ENCODE results near the gene APOL1. TPM values are rescaled to one million over a fixed set of nuclear protein-coding genes. Genes with fewer than 3 reads are reported as not detected.
"Not testable (repeated sequence)": the region's sequence is repeated elsewhere in the genome, so short reads cannot be mapped to it uniquely, and the experiment has no call there.

APOL1 gene
- total RNA-seq, 1 donor from 2014 or later: 4.7 TPM

GRCh38 chr22:36289406-36289870, 36.5 kb downstream of the APOL1 start:
- Histone ChIP-seq H3K36me3 (ENCODE audit: control insufficient read depth in 3 of 3, insufficient read depth in 3 of 3, low read length in 3 of 3) (peaks cover 75 to 80% (median 78%) of the 10 kb centered on the region in 3 donors), H3K9me3 (ENCODE audit: control insufficient read depth in 3 of 3, low read length in 3 of 3) (no peaks in the 10 kb centered on the region), H3K9ac (ENCODE audit: low read depth in 1 of 3, low read length in 3 of 3) (no peak overlapping the region), H3K4me3 (ENCODE audit: low read length in 3 of 3) (no peak overlapping the region), H3K4me1 (ENCODE audit: control insufficient read depth in 3 of 3, insufficient read depth in 3 of 3, low read length in 3 of 3) (peaks cover 12 to 18% (median 12%) of the 10 kb centered on the region in 3 donors), H3K27ac (ENCODE audit: low read depth, low read length) (no peak overlapping the region), H3K27me3 (ENCODE audit: control insufficient read depth in 3 of 3, insufficient read depth in 3 of 3, low read length in 3 of 3) (no peaks in the 10 kb centered on the region)

GRCh38 chr22:36289948-36290371, 37.0 kb downstream of the APOL1 start:
- H3K27ac ChIP-seq (ENCODE audit: low read depth, low read length); H3K4me3 ChIP-seq (ENCODE audit: low read length in 3 of 3); H3K9me3 ChIP-seq (ENCODE audit: control insufficient read depth in 3 of 3, low read length in 3 of 3); H3K27me3 ChIP-seq (ENCODE audit: control insufficient read depth in 3 of 3, insufficient read depth in 3 of 3, low read length in 3 of 3); H3K9ac ChIP-seq (ENCODE audit: low read depth in 1 of 3, low read length in 3 of 3): not testable (repeated sequence)
- peaks cover 12 to 18% (median 12%) of the 10 kb centered on the region in 3 donors for H3K4me1 ChIP-seq (ENCODE audit: control insufficient read depth in 3 of 3, insufficient read depth in 3 of 3, low read length in 3 of 3)
- H3K36me3 ChIP-seq (ENCODE audit: control insufficient read depth in 3 of 3, insufficient read depth in 3 of 3, low read length in 3 of 3): peaks cover 75 to 80% (median 78%) of the 10 kb centered on the region in 3 donors

GRCh38 chr22:36290391-36291075, 37.6 kb downstream of the APOL1 start:
- not testable (repeated sequence) for H3K27ac ChIP-seq (ENCODE audit: low read depth, low read length); H3K9me3 ChIP-seq (ENCODE audit: control insufficient read depth in 3 of 3, low read length in 3 of 3); H3K9ac ChIP-seq (ENCODE audit: low read depth in 1 of 3, low read length in 3 of 3); H3K27me3 ChIP-seq (ENCODE audit: control insufficient read depth in 3 of 3, insufficient read depth in 3 of 3, low read length in 3 of 3); H3K4me3 ChIP-seq (ENCODE audit: low read length in 3 of 3)
- H3K4me1 ChIP-seq (ENCODE audit: control insufficient read depth in 3 of 3, insufficient read depth in 3 of 3, low read length in 3 of 3): peaks cover 12 to 13% (median 12%) of the 10 kb centered on the region in 3 donors
- peaks cover 75 to 80% (median 78%) of the 10 kb centered on the region in 3 donors for H3K36me3 ChIP-seq (ENCODE audit: control insufficient read depth in 3 of 3, insufficient read depth in 3 of 3, low read length in 3 of 3)

GRCh38 chr22:36291831-36292740, 39.2 kb downstream of the APOL1 start:
- H3K4me1 ChIP-seq (ENCODE audit: control insufficient read depth in 3 of 3, insufficient read depth in 3 of 3, low read length in 3 of 3): peaks cover 0 to 3% (median 0%) of the 10 kb centered on the region in 3 donors
- no peak overlapping the region for H3K9ac ChIP-seq (ENCODE audit: low read depth in 1 of 3, low read length in 3 of 3)
- no peaks in the 10 kb centered on the region for H3K9me3 ChIP-seq (ENCODE audit: control insufficient read depth in 3 of 3, low read length in 3 of 3)
- H3K36me3 ChIP-seq (ENCODE audit: control insufficient read depth in 3 of 3, insufficient read depth in 3 of 3, low read length in 3 of 3): peaks cover 78 to 82% (median 78%) of the 10 kb centered on the region in 3 donors
- no peak overlapping the region for H3K4me3 ChIP-seq (ENCODE audit: low read length in 3 of 3)
- no peak overlapping the region for H3K27ac ChIP-seq (ENCODE audit: low read depth, low read length)
- no peaks in the 10 kb centered on the region for H3K27me3 ChIP-seq (ENCODE audit: control insufficient read depth in 3 of 3, insufficient read depth in 3 of 3, low read length in 3 of 3)

GRCh38 chr22:36292823-36293530, 40.0 kb downstream of the APOL1 start:
- H3K4me3 ChIP-seq (ENCODE audit: low read length in 3 of 3): no peak overlapping the region
- no peaks in the 10 kb centered on the region for H3K27me3 ChIP-seq (ENCODE audit: control insufficient read depth in 3 of 3, insufficient read depth in 3 of 3, low read length in 3 of 3)
- peaks cover 0 to 3% (median 0%) of the 10 kb centered on the region in 3 donors for H3K4me1 ChIP-seq (ENCODE audit: control insufficient read depth in 3 of 3, insufficient read depth in 3 of 3, low read length in 3 of 3)
- no peak overlapping the region for H3K27ac ChIP-seq (ENCODE audit: low read depth, low read length)
- H3K9me3 ChIP-seq (ENCODE audit: control insufficient read depth in 3 of 3, low read length in 3 of 3): no peaks in the 10 kb centered on the region
- no peak overlapping the region for H3K9ac ChIP-seq (ENCODE audit: low read depth in 1 of 3, low read length in 3 of 3)
- H3K36me3 ChIP-seq (ENCODE audit: control insufficient read depth in 3 of 3, insufficient read depth in 3 of 3, low read length in 3 of 3): peaks cover 82 to 85% (median 83%) of the 10 kb centered on the region in 3 donors

- Histone ChIP-seq H3K27ac (ENCODE audit: low read depth, low read length) (no peak overlapping the region), H3K27me3 (ENCODE audit: control insufficient read depth in 3 of 3, insufficient read depth in 3 of 3, low read length in 3 of 3) (no peaks in the 10 kb centered on the region), H3K36me3 (ENCODE audit: control insufficient read depth in 3 of 3, insufficient read depth in 3 of 3, low read length in 3 of 3) (peaks cover 82 to 85% (median 83%) of the 10 kb centered on the region in 3 donors), H3K4me3 (ENCODE audit: low read length in 3 of 3) (no peak overlapping the region), H3K9me3 (ENCODE audit: control insufficient read depth in 3 of 3, low read length in 3 of 3) (no peaks in the 10 kb centered on the region), H3K9ac (ENCODE audit: low read depth in 1 of 3, low read length in 3 of 3) (no peak overlapping the region), H3K4me1 (ENCODE audit: control insufficient read depth in 3 of 3, insufficient read depth in 3 of 3, low read length in 3 of 3) (peaks cover 0 to 3% (median 0%) of the 10 kb centered on the region in 3 donors)
These were observed 40.8 kb downstream of the APOL1 start for GRCh38 chr22:36293606-36294292.

GRCh38 chr22:36294293-36294620, 41.3 kb downstream of the APOL1 start:
- no peaks in the 10 kb centered on the region for H3K4me1 ChIP-seq (ENCODE audit: control insufficient read depth in 3 of 3, insufficient read depth in 3 of 3, low read length in 3 of 3)
- H3K4me3 ChIP-seq (ENCODE audit: low read length in 3 of 3): no peak overlapping the region
- no peak overlapping the region for H3K27ac ChIP-seq (ENCODE audit: low read depth, low read length)
- no peaks in the 10 kb centered on the region for H3K27me3 ChIP-seq (ENCODE audit: control insufficient read depth in 3 of 3, insufficient read depth in 3 of 3, low read length in 3 of 3)
- H3K9me3 ChIP-seq (ENCODE audit: control insufficient read depth in 3 of 3, low read length in 3 of 3): no peaks in the 10 kb centered on the region
- no peak overlapping the region for H3K9ac ChIP-seq (ENCODE audit: low read depth in 1 of 3, low read length in 3 of 3)
- H3K36me3 ChIP-seq (ENCODE audit: control insufficient read depth in 3 of 3, insufficient read depth in 3 of 3, low read length in 3 of 3): peaks cover 82 to 85% (median 83%) of the 10 kb centered on the region in 3 donors

GRCh38 chr22:36294801-36295200, 41.9 kb downstream of the APOL1 start:
- H3K27me3 ChIP-seq (ENCODE audit: control insufficient read depth in 3 of 3, insufficient read depth in 3 of 3, low read length in 3 of 3): no peaks in the 10 kb centered on the region
- H3K9ac ChIP-seq (ENCODE audit: low read depth in 1 of 3, low read length in 3 of 3): no peak overlapping the region
- peaks cover 82 to 84% (median 83%) of the 10 kb centered on the region in 3 donors for H3K36me3 ChIP-seq (ENCODE audit: control insufficient read depth in 3 of 3, insufficient read depth in 3 of 3, low read length in 3 of 3)
- H3K4me3 ChIP-seq (ENCODE audit: low read length in 3 of 3): no peak overlapping the region
- H3K9me3 ChIP-seq (ENCODE audit: control insufficient read depth in 3 of 3, low read length in 3 of 3): no peaks in the 10 kb centered on the region
- H3K4me1 ChIP-seq (ENCODE audit: control insufficient read depth in 3 of 3, insufficient read depth in 3 of 3, low read length in 3 of 3): no peaks in the 10 kb centered on the region
- H3K27ac ChIP-seq (ENCODE audit: low read depth, low read length): no peak overlapping the region

GRCh38 chr22:36295247-36295646, 42.3 kb downstream of the APOL1 start:
- H3K9me3 ChIP-seq (ENCODE audit: control insufficient read depth in 3 of 3, low read length in 3 of 3): no peaks in the 10 kb centered on the region
- H3K27ac ChIP-seq (ENCODE audit: low read depth, low read length): no peak overlapping the region
- H3K27me3 ChIP-seq (ENCODE audit: control insufficient read depth in 3 of 3, insufficient read depth in 3 of 3, low read length in 3 of 3): no peaks in the 10 kb centered on the region
- H3K9ac ChIP-seq (ENCODE audit: low read depth in 1 of 3, low read length in 3 of 3): no peak overlapping the region
- no peak overlapping the region for H3K4me3 ChIP-seq (ENCODE audit: low read length in 3 of 3)
- H3K4me1 ChIP-seq (ENCODE audit: control insufficient read depth in 3 of 3, insufficient read depth in 3 of 3, low read length in 3 of 3): no peaks in the 10 kb centered on the region
- peaks cover 86% of the 10 kb centered on the region in 3 donors for H3K36me3 ChIP-seq (ENCODE audit: control insufficient read depth in 3 of 3, insufficient read depth in 3 of 3, low read length in 3 of 3)
